ENCODE results near the gene CAPN8.

Gene CAPN8

DNA sequence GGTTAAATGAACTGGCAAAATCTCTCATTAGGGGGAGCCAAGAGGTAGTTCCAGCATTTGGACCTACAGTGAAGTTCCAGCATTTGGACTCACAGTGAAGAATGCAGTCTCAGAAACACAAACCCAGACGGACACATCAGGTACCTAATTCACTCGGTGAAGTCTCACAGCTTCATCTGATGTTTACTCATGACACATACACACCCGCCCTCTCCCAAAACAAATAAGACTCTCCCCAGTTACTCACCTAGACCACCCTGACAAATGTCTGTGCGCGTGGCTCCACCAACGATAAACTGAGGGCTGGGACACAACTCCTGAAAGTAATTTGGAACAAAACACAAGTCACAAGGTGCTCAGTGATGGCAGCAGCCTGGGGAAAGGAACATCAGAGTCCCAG, 11.4 kb downstream of the CAPN8 start:
- no peak for DNase-seq (ENCODE audit: low spot score)

DNA sequence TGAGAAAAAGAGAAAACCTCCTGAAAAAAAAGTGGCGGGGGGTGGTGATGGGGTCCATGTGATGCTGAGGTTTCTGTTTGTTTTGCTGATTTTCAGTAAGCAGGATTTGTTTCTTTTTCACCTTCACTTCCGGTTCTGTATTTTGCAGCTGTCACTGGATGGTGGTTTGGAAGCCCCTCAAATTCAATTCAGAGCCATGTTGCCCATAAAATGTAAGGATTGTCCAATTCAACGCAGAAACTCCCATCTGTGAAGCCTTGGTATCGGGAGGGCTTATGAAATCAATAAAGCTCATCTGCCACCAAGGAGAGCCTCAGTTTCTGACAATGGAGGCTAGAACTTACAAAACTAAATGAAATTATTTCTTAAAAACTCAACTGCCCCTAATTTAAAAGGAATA, 12.1 kb downstream of the CAPN8 start:
- no peak for DNase-seq (ENCODE audit: low spot score)

- no peak for DNase-seq (ENCODE audit: low spot score)
Observed at GRCh38 chr1:223653015-223653414, 12.5 kb downstream of the CAPN8 start.

GRCh38 chr1:223652436-223652941, 13.0 kb downstream of the CAPN8 start:
- DNase-seq (ENCODE audit: low spot score), result no peak

- no peak for DNase-seq (ENCODE audit: low spot score)
Observed at GRCh38 chr1:223651291-223651991, 14.1 kb downstream of the CAPN8 start.

DNA sequence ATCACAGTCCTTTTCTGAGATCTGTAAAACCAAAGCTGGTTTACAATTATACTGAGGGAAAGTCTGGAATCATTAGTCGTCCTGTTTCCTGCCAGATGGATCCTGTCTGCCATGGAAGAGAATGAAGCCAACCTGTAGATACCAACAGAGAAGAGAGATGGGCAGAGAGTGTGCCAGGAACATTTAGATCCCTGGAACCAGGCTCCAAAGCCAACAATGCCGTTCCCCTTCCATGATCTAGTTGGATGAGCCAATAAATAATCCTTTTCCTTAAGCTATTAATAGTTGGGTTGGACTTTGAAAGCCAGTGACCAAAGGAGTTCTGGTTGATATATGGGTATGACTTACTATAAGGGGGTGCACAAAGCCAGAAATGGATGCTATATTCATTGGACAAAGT, 15.0 kb downstream of the CAPN8 start:
- no peak for DNase-seq (ENCODE audit: low spot score)

- no peak for DNase-seq (ENCODE audit: low spot score)
Observed at GRCh38 chr1:223649222-223649621, 16.3 kb downstream of the CAPN8 start.

GRCh38 chr1:223647249-223647648, 18.3 kb downstream of the CAPN8 start:
- DNase-seq (ENCODE audit: low spot score), result no peak

GRCh38 chr1:223645903-223646302, 19.6 kb downstream of the CAPN8 start:
- DNase-seq (ENCODE audit: low spot score), result no peak

DNA sequence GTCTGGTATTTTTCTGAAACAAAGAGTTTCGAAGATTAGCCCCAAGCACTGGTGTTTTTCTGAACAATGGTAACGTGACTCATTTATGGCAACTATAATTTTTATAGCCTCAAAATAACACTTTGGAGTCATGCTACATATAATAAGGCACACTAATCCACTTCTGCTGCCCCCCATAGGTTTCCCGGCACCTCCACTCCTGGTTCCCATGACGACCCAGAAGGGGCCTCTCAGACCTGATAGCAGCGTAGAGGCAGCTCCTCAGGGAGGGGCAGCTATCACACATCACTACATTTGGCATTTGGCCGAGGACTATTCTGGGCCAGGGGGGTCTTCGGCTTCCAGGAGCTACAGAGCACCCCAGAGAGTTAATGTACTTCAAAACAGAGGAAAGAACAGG, 23.3 kb downstream of the CAPN8 start:
- no peak for DNase-seq (ENCODE audit: low spot score)

GRCh38 chr1:223641523-223642039, 23.9 kb downstream of the CAPN8 start:
- DNase-seq (ENCODE audit: low spot score), result no peak

DNA sequence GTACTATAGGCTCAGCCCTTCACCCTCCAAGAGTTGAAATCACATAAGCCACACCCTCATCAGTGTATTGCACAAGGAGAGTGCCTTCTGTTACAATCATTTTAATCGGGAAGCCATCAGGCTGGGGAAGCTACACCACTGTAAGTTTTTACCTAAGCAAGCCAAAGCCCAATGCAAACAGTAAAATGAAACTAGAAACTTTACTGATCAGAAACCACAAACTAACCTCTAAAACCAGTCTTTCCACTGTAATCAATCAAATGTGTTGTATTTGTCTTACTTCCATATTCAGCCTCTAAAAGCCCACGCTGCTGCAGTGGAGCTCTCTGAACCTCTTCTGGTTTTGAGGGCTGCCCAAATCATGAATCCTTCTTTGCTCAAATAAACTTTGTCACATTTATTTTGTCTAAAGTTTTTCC, 26.2 kb downstream of the CAPN8 start:
- DNase-seq (ENCODE audit: low spot score), result no peak

DNA sequence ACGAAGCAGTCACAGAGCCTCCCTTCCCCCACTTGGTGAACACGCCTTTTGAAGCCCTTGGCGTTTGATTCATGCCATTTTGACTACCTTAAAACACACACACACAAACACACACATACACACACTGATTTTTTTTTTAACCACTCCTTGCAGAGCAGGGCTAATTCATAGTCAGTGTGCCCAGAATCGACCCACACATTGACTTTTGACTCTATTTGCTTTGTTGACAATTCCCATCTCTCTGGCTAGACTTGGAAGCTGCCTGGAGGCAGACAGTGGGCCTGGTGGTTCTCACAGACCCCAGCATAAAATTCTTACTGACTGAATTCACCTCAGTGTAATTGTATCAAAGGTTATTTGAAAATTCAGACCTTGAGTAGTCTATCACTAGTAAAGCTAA, 30.3 kb downstream of the CAPN8 start:
- DNase-seq (ENCODE audit: low spot score), result no peak

DNA sequence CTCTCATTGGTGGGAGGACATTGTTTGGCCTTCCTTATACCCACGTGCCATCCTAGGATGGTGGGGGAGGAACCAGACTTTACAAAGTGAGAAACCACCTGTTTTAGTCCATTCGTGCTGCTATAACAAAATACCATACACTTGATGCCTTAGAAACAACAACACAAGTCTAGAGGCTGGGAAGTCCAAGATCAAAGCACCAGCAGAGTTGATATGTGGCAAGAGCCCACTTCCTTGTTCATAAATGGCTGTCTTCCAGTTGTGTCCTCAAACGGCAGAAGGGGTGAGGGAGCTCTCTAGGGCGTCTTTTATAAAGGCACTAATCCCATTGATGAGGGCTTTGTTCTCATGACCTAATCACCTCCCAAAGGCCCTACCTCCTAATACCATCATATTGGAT, 31.1 kb downstream of the CAPN8 start:
- DNase-seq (ENCODE audit: low spot score), result no peak

DNA sequence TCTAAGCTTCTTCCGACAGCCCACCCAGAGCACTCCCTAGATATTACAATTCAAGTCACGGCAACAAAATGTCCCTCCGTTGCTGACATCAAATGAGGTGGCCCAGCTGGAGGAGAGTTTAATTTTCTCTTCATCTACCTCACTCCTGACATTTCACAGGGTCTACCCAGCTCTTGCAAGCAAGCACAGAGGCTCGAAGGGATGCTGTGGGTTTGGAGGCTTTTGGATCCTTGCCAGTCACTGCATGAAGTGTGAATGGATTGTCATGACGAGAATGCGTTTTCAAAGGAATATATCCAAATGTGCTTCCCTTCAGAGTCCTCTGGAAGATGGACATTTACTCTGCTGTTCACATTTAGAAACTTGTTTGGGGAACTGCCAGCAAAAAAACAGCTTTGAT, 33.5 kb downstream of the CAPN8 start:
- DNase-seq (ENCODE audit: low spot score), result no peak

GRCh38 chr1:223631473-223631872, 34.0 kb downstream of the CAPN8 start:
- no peak for DNase-seq (ENCODE audit: low spot score)

- DNase-seq (ENCODE audit: low spot score), result no peak
Observed at GRCh38 chr1:223629126-223629457, 36.4 kb downstream of the CAPN8 start.

DNA sequence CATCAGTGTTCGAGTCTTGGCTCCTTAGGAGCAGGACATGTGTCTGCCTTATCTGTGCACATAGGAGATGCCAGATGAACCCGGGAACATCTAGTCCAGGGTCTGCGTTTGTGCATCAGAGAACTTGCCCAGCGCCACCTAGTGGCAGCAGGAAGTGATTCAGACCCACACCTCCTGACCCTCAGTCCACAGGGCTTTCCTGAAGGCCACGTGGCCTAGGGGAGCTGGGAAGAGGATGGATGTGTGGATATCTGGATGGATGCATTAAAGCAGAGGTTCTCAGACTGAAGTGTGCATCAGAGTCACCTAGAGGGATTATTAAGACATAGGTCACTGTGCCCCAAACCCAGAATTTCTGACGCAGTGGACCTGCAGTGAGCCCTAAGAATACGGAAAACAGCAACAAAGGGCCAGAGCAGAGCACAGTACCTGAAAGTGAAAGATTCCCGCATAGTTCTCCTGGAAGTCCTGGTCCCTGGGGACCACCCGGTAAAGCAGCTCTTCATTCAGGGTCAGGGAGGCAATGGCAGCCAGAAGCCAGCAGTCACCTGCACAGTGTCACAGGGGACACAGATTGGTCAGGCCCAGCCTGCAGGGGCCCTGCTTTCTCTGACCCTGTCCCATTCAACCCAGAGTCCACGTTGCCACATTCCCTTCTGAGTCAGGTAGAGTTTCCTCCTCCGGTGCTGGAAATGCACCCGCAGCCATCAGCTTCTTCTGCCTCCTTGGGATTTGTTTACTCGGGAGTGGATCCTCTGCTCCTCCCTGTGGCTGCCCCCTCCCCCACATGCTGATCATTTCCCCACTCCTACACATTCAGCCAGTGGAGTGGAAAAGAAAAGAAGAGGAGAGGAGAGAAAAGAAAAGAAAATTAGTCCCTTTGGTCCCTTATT, 37.0 kb downstream of the CAPN8 start:
- peak; percentile 29 for DNase-seq (ENCODE audit: low spot score)

DNA sequence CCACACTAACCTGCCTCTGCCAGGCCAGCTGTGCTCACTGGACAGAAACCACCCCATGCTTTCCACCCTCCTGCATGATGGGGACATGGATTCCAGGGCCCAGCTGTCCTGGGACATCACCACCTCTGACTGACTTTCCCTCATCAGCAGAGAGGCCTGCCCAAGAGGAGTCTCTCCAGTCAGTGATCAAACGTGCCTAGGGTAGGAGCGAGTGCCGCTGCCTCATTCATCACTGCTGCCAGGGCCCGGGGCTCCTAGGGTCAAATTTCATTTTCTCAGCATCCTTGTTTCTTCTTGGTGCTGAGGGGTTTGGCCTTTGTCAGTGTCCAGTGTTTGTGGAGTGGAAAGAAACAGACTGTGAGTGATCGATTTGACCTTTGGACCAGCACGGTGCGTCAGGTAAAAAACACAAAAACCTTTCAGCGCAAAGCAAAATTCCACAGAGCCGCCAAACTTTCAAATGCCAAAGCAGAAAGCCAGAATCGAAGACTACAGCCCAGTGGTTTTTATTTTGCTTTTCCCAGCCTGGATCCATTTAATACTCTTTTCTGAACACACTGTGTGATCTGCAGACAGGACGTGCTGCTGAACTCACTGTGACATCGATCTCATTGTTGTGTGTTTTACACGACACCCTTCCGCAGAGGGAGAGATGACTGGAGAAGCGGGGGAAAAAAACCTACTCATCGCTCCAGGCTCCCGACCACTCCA, 43.2 kb downstream of the CAPN8 start:
- DNase-seq (ENCODE audit: low spot score), result no peak

- no peak for DNase-seq (ENCODE audit: low spot score)
Observed at GRCh38 chr1:223621312-223621734, 44.2 kb downstream of the CAPN8 start.

GRCh38 chr1:223620297-223620897, 45.1 kb downstream of the CAPN8 start:
- DNase-seq (ENCODE audit: low spot score), result peak; percentile 40

- no peak for DNase-seq (ENCODE audit: low spot score)
Observed at GRCh38 chr1:223618680-223619079, 46.8 kb downstream of the CAPN8 start.
